Tibial nerve (tissue), 4 donors: ENCODE measurements around the gene PSME1. TPM values are rescaled to one million over a fixed set of nuclear protein-coding genes. Genes with fewer than 3 reads are reported as not detected.

Source experiments
- DNase-seq, 2 donors: peaks; one replicate each; pipeline ENCODE4 v3.0.0-alpha.2; 2019; ENCODE audit warnings: low spot score in 2 of 2
- H3K27ac ChIP-seq, 4 donors: fragments of 200-600 bp; sonication (generic) in 3 of 4; one replicate each; pipeline ENCODE4 v1.5.1; 2017 to 2019; ENCODE audit warnings: mild to moderate bottlenecking in 1 of 4
- H3K27me3 ChIP-seq, 2 donors: fragments of 200-600 bp; sonication (generic) in 1 of 2; one replicate each; pipeline versions ENCODE4 v1.5.1 to v1.6.0; 2017 to 2019
- H3K36me3 ChIP-seq, 3 donors: fragments of 200-600 bp; sonication (generic); one replicate each; pipeline ENCODE4 v1.5.1; 2018 to 2019
- H3K4me1 ChIP-seq, 4 donors: fragments of 200-600 bp; sonication (generic) in 3 of 4; one replicate each; pipeline ENCODE4 v1.5.1; 2017 to 2019
- H3K4me3 ChIP-seq, 4 donors: fragments of 200-600 bp; sonication (generic) in 3 of 4; one replicate each; pipeline ENCODE4 v1.5.1; 2017 to 2019; ENCODE audit warnings: mild to moderate bottlenecking in 1 of 4, moderate library complexity in 1 of 4
- H3K9me3 ChIP-seq, 4 donors: fragments of 200-600 bp; sonication (generic) in 3 of 4; one replicate each; pipeline ENCODE4 v1.5.1; 2017 to 2019
- EP300 ChIP-seq, 2 donors: sonication (generic); formaldehyde crosslinking; IDR thresholded peaks; one replicate each; pipeline ENCODE4 v1.6.1; 2017; ENCODE audit warnings: antibody characterized with exemption in 2 of 2, mild to moderate bottlenecking in 1 of 2
- POLR2A ChIP-seq, 2 donors: fragments of 450-650 bp; IDR thresholded peaks; one replicate each; pipeline ENCODE4 v1.6.1; 2017; ENCODE audit warnings: antibody characterized with exemption in 2 of 2, mild to moderate bottlenecking in 2 of 2, moderate library complexity in 2 of 2
- WGBS, 2 donors: methylation state at CpG; one replicate each; pipeline ENCODE4 v1.1.5; 2018; 5-methylcytosine and 5-hydroxymethylcytosine counted together
- total RNA-seq, 4 donors: library from RNA; depleted of rRNA; stranded (reverse); fragments of >200 nt; gene quantifications; one replicate each; pipeline ENCODE4 v1.1.0, GENCODE V29; 2016
- TF ChIP-seq, protein P1 (sequence below), 5 experiments: fragments of 200-600 bp in 3 of 5; fragments of 450-650 bp in 2 of 5; sonication (generic) in 3 of 5; IDR thresholded peaks; one replicate each; pipeline ENCODE4 v1.5.1; 2016 to 2019; ENCODE audit warnings: antibody characterized with exemption in 5 of 5, mild to moderate bottlenecking in 3 of 5, moderate library complexity in 2 of 5

PSME1 gene
- total RNA-seq, 4 donors from 2014 or later: 96.9 to 130 (median 110) TPM

DNA sequence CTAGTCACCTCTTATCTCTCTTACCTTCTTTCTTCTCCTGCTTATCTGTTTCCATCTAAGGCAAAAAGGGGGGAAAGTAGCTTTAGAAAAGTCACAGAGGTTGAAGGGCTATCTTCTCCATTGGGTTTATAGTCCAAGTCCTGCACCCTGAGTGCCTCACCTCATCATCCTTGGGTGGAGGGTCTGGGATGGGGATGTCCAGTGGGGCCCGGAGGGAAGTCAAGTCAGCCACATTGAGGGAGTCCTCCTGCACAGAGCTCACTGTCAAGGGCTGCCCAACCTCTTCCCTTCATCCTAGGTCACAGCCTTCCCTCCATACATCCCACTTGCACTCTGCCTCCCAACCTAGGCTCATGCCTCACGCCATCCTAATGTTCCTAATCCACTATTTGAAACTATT, 9.2 kb downstream of the PSME1 start:
- Histone ChIP-seq H3K36me3 (peaks cover 0 to 26% (median 2%) of the 10 kb centered on the region in 3 donors), H3K4me3 (no peak overlapping the region), H3K27me3 (no peaks in the 10 kb centered on the region), H3K9me3 (no peaks in the 10 kb centered on the region), H3K4me1 (peaks cover 4 to 69% (median 23%) of the 10 kb centered on the region in 4 donors), H3K27ac (peak overlapping the region; percentile 85 to 97 (median 92))
- TF ChIP-seq EP300 (IDR thresholded peaks at IDR 0.05): no peak
- TF ChIP-seq, protein P1, sequence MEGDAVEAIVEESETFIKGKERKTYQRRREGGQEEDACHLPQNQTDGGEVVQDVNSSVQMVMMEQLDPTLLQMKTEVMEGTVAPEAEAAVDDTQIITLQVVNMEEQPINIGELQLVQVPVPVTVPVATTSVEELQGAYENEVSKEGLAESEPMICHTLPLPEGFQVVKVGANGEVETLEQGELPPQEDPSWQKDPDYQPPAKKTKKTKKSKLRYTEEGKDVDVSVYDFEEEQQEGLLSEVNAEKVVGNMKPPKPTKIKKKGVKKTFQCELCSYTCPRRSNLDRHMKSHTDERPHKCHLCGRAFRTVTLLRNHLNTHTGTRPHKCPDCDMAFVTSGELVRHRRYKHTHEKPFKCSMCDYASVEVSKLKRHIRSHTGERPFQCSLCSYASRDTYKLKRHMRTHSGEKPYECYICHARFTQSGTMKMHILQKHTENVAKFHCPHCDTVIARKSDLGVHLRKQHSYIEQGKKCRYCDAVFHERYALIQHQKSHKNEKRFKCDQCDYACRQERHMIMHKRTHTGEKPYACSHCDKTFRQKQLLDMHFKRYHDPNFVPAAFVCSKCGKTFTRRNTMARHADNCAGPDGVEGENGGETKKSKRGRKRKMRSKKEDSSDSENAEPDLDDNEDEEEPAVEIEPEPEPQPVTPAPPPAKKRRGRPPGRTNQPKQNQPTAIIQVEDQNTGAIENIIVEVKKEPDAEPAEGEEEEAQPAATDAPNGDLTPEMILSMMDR (IDR thresholded peaks at IDR 0.05): no peak
- TF ChIP-seq POLR2A (IDR thresholded peaks at IDR 0.05): no peak
- WGBS, 2 donors: 91 to 97% methylated on average over 2 of the region's 2 CpGs
- DNase-seq: no peak

DNA sequence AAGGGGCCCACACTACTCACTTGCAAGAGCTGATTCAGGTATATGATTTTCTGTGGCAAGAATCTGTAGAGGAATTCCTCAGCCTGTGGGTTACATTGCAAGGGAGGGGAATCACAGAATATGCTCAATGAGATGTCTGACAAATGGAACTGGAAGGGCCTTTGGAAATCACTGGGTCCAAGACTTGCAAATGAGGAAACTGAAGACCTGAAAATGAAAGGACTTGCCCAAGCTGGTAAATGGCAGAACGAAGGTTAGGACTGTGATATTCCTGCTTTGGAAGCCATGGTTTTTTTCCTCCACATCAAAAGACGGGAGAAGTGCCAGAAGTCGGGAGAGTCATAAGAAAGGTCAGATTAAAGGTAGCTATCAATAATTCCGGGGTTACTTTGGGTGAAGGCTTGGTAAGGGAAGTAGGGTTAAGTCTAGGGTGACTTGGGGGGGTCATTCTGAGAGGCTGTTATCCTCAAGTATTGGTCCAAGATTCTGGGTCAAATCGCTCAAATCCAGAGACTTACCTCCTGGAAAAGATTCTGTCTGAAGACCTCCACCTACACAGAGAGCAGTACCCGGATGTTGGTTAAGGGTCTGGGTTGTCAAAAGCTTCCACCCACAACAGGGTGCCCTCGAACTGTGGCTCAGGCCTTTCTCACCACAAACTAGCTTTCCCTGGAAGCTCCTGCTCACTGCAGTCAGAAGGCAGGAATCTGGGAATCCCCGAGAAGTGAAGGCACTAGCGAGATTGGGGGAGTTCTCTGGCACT, 9.9 kb downstream of the PSME1 start:
- Histone ChIP-seq H3K4me3 (peak overlapping the region; percentile 82 to 98 (median 96)), H3K27ac (peak overlapping the region; percentile 85 to 97 (median 92)), H3K27me3 (no peaks in the 10 kb centered on the region), H3K4me1 (peaks cover 4 to 63% (median 22%) of the 10 kb centered on the region in 4 donors), H3K36me3 (peaks cover 2 to 33% (median 3%) of the 10 kb centered on the region in 3 donors), H3K9me3 (no peaks in the 10 kb centered on the region)
- TF ChIP-seq EP300 (IDR thresholded peaks at IDR 0.05): no peak
- TF ChIP-seq, protein P1 (IDR thresholded peaks at IDR 0.05): no peak
- TF ChIP-seq POLR2A (IDR thresholded peaks at IDR 0.05): no peak
- DNase-seq: no peak
- 15 to 19% methylated on average over 9 of the region's 9 CpGs for WGBS, 2 donors

DNA sequence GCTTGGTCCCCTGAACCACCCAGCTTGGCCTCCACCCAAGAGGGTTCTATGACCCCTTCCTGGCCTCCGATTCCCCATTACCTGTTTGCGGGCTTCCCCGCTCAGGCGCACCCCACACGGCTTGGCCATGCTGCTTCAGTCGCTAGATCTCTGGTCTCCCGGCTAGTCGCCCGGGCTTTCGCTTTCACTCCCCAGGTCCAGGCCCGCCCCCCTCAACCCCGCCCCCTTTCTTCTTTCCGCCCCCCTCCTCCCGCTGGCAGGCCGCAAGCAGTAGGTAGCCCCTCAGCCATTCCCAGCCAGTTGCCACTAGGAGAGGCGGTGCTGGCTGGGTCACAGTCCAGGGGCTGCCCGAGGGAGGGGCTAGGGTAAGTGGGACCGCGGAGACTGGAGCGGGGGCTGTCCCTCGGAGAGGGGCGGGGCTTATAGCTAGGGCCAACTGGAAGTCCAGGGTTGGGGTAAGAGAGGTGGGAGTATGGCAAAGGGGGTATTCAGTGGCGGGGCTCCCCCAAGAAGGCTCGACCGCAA, 10.5 kb downstream of the PSME1 start, which contains the start of gene PSME2:
Gene PSME2 (minus strand): TSS at position 158 of the 525 bp plus-strand sequence. CDS start 29 bp downstream, at position 129.
- H3K36me3 ChIP-seq: peaks cover 5 to 39% (median 9%) of the 10 kb centered on the region in 3 donors
- H3K27me3 ChIP-seq: no peaks in the 10 kb centered on the region
- peak within 1 kb of the TSS; percentile 85 to 97 (median 92) for H3K27ac ChIP-seq
- peak; percentile 80 to 88 for DNase-seq
- H3K4me3 ChIP-seq: peak within 1 kb of the TSS; percentile 82 to 98 (median 96)
- no peaks in the 10 kb centered on the region for H3K9me3 ChIP-seq
- H3K4me1 ChIP-seq: peaks cover 4 to 62% (median 22%) of the 10 kb centered on the region in 4 donors
- TF ChIP-seq EP300 (IDR thresholded peaks at IDR 0.05): peak in 1 of 2 donors; percentile 30
- TF ChIP-seq, protein P1 (IDR thresholded peaks at IDR 0.05): no peak
- TF ChIP-seq POLR2A (IDR thresholded peaks at IDR 0.05): peak; percentile 12 to 56
- whole genome bisulfite sequencing, 2 donors: 0 to 1% methylated on average over 23 to 25 of the region's 25 CpGs

DNA sequence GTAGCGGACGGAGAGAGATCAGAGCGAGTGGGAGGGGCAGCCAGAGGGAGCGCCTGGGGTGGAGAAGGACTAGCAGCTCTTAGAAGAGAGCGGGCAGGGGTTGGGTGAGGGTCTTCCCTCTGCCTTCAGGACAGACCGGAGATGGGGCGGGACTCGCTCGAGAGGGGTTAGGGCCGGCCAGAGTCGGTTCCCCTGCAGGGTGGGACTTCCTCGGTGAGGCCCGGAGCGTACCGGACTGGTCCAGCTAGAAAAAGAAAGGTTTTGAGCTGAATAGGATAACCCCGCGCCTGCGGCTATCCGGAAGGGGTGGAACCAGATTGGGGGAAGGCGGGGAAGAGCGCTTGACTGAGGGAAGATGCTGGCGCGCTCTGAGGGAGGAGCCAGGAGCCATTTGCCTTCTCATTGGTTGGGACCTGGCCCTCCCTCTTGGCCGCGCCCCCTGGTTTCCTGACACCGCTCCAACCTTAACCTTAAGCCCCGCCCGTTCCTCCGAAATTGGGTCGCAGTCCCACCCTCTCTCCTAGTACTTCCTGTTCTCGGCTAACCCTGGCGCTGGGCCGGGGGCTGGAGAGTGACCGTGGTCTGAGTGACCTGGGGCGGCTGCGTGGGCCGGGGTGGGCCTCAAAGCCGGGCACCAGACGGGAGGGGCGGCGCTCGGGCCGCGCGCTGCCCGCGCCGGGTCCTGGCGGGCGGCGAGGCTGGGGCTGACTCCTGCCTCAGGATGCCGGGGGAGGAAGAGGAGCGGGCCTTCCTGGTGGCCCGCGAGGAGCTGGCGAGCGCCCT, 11.2 kb downstream of the PSME1 start, which contains the start of gene RNF31:
Gene RNF31 (plus strand): TSS at position 521 of the 783 bp plus-strand sequence. CDS start 201 bp downstream, at position 722.
- TF ChIP-seq, protein P1 (IDR thresholded peaks at IDR 0.05): peak in 1 of 5 experiments; percentile 15
- TF ChIP-seq POLR2A (IDR thresholded peaks at IDR 0.05) (peak; percentile 21 to 75), EP300 (IDR thresholded peaks at IDR 0.05) (peak; percentile 29 to 88)
- Histone ChIP-seq H3K27ac (peak within 1 kb of the TSS; percentile 85 to 97 (median 92)), H3K27me3 (no peaks in the 10 kb centered on the region), H3K9me3 (no peaks in the 10 kb centered on the region), H3K4me1 (peaks cover 4 to 59% (median 21%) of the 10 kb centered on the region in 4 donors), H3K36me3 (peaks cover 5 to 46% (median 15%) of the 10 kb centered on the region in 3 donors), H3K4me3 (peak within 1 kb of the TSS; percentile 82 to 98 (median 96))
- WGBS, 2 donors: 0% methylated on average over 33 to 40 of the region's 57 CpGs
- DNase-seq: peak; percentile 97 to 98
